Iris pigment epithelial cell (primary cell): Measurements from ENCODE around the gene ATRIP.

Experiments used
- DNase-seq: peaks from one replicate; pipeline ENCODE4 v3.0.0-alpha.2; 2011; ENCODE audit warnings: low read depth

ATRIP gene

DNA sequence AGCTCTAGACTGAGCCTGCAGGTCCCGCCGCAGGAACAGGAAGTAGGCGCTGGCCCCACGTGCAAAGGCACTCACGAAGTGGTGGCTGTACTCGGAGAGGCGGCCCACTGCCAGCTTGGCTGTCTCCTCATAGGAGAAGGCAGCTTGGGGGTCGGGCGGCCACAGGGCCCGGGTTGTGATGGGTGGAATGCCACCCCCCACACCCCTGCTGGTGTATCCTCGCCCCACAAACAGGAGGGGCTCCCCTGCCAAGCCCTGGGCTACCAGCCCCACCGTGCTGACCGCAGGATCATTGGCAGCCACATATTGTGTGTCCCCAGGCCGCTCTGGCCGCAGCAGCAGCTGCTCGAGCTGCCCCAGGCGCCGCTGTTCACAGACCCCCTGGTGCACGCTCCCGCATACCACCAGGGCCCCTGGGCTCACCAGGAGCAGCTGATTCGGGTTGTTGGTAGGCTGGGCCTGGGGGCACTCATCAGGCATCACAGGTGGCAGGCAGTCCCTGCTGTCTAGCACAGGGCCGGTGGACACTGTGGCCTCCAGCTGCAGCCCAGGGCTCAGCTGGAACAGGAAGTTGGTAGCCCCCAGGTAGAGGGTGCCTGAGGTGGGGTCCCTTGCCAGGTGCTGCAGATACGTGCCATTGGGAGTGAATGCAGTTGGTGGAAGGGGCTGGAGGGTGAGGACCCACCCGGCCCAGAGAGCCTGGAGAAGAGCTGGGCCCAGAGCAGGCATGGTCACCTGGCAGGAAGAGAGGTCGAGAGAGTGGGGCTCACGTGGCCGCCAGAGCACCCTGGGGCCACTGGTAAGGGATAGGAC is 22.4 kb upstream of the ATRIP start:
- no peak for DNase-seq

DNA sequence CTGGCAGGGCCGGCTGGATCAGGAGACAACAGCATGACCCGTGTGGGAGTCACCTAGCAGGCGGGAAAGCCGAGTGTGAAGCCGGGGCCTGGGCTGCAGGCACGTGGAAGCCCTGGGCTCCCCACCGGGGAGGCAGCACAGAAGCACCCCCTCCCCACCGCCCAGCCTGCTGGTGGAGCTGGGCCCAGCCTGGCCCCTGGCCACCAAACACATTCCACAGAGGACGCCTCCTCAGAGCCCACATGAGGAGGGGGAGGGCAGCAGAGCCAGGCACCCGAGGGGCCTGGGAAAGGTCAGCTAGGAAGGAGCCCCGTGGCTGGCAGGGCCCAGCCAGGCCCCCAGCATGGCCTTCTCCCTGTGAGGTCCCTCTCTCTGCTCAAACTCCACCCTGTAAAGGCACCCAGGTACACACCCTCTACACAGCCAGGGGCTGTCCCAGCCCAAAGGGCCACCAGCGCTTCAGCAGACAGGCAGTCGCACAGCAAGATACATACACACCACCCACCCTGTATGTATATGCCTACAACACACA is 21.2 kb upstream of the ATRIP start:
- no peak for DNase-seq

DNA sequence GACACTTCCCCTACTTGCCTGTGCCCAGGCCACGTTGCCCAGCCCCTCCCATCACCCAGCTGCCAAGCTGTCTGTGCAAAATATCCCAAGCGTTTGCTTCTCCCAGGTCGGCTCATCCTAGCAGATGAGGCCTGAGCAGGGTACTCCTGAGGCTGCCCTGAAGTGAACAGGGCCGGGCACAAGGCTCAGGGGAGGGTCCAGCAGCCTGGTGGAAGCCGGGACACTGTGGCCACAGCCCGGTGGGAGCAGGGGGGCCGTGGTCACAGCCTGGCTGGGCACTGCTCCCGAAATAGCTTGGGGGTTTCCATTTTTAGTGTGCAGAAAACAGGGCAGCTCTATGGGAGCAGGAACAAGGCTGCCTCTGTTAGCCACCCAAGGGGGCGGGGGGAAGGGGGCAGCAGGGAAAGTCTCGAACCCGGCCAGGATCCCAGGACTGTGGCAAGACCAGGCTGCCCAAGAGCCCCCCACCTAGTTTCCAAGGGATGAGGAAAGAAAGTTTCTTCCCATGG is 20.1 kb upstream of the ATRIP start:
- DNase-seq: no peak

DNA sequence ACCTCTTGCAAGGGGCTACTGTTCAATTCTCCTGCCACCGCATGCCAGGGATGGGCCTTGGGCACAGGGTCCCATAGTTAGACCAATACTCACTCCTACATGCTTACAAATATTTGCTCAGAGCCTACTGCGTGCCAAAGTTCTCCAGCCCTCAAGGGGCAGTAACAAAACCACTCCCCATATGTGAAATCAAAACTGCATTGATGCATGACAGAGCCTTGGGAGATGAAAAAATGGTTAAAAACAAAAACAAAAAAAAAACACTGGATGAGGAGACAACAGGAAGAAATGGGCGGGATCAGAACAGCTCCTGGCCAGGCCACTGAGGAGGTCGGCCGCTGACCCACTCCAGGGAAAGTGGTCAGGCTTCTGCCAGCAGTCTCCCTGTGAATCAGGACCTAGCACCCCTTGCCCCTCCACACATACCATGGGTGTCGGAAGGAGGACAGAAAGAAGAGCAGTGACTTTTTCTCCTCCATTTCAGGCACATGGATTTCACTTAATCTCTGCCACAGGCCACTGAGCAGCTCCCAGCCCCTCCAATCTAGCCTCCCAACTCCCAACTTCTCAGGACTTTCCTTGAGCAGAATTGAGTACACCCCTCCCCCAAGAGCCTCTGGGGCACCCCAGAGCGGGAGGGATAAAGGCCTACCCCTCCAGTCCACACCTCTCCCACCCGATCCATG is 19.4 kb upstream of the ATRIP start:
- no peak for DNase-seq

DNA sequence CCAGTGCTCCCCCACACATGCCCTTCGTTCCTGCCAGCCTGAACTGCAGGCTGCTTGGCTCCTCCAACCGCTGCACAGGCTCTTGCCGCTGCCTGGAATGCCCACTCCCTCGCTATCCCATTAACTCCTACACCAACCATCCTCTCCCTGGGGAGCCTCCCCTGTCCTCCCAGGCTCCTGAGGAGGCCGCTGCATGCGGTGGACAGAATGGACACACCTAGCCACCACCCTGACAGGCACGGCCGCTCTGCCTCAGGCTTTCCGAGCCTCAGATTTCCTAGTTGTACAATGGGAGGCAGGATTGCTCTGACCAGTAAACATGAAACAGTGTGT is 18.9 kb upstream of the ATRIP start:
- no peak for DNase-seq

DNA sequence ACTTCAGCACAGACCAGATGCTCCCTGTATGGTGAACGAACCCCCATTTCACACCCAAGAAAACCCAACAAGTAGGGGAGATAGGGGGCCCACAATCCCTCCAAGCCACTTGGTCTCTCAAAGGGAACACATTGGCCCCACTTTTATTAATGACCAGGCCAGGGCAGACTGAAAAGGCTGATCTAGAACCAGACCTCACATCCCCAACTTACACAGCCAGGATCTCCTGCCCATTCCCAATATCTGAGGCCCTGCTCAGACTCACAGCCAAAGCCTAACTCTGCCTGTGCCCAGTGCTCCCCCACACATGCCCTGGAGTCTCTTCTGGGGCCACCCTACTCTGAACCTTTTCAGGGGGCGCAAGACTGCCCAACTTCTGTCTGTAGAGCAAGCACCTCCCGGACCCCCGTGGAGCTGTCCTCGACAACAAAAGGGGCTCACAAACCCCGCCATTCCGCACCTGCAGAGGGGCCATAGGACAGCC is 18.4 kb upstream of the ATRIP start:
- DNase-seq: no peak

DNA sequence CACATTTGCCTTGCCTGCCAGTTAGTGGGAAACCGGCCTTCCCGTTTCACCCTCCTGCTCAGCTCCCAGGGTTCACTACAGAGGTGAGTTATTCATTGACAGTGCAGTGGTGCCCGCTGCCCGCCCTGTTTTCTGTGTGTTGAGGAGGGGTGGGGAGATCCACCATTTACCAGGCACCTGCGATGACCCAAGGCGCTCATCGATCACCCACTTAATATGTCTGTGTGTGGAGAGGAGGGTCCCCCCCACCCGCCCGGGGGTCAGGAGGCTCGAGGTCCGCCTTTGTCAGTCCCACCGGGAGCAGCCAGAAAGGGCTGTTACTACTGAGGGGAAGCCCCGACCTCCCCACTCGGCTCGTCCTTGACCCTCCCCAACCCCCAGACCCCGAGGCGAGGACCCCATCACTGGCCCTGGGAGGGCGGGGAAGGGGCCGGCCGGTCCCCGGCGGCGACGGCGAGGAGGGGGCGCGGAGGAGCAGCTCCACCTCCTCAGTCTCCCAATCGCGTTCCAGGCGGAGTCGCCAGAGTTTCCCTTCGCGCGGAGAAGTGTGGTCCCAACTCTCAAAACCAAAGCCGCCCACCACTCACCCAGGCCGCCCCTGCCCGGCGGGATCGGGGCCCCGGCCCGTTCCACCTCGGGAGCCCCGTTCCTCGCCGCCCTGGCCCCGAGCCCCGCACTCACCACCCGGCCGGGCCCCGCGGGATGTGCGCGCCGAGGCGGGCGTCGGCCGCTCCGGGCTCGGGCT is 17.8 kb upstream of the ATRIP start:
- peak; percentile 26 for DNase-seq

DNA sequence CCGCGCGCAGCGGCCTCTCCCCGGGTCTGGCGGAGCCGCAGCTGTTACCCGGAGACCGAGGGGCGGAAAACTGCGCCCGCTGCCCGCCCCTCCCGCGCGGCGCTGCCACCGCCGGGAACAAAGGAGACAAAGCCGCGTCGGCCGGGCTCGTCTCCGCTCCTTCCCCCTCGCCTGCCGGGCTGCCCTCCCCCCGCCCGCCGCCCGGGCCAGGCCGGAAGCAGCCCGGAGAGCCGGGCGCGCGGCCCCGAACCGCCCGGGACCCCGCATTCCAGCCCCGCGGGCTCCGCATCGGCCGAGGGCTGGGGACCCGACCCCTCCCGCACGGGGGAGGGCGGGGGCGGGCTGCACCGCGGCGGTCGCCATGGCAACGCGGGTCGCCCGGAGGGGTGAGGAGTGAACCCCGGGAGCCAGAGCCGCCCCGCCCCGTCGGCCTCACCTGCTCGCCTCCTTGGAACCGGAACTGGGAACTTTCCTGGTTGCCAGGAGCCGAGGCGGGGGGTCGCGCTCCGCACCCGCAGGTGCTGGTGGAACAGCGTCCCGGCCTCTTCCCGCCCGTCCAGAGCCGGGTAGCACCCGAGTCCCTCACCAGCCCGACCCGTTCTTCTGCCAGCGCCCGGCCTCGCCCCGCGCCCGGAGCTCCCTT is 17.1 kb upstream of the ATRIP start:
- peak; percentile 42 for DNase-seq

DNA sequence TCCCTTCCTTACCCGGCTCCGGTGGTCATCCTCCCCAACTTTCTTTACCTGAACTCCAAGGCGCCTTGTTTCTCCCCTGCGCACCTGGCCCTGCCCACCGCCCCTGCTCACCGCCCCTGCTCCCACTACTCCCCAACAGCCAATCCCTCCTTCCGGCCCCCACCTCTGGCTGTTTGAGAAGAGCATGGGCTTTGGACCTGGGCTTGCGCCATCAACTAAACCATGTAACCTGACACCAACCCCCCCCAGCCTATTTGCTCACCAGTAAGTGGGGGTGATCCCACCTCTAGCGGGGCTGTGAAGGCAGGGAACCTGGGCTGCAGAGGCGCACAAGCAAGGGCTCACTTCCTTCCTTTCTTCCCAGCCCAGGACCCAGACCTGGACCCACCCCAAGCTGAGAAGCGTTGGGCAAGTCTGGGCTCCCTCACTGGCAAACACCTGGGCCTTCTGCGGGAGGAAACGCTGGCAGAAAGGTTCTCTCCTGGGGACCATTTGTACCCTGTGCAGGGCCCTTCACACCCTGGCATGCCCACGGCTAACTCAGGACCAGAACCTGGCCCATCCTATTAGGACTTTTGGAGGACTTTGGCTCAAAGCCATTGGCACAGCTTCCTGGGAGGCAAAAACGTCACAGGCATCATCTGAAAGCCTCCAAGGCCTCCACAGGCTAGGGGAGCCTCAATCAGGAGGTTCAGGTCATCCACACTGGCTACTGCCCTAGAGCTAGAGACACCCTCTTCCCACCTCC is 16.4 kb upstream of the ATRIP start, which contains the start of gene PLXNB1:
Gene PLXNB1, minus strand, starts transcription at position 127 of the 748 bp plus-strand sequence. CDS start 5,475 bp downstream, outside the sequence.
- peak; percentile 84 for DNase-seq

DNA sequence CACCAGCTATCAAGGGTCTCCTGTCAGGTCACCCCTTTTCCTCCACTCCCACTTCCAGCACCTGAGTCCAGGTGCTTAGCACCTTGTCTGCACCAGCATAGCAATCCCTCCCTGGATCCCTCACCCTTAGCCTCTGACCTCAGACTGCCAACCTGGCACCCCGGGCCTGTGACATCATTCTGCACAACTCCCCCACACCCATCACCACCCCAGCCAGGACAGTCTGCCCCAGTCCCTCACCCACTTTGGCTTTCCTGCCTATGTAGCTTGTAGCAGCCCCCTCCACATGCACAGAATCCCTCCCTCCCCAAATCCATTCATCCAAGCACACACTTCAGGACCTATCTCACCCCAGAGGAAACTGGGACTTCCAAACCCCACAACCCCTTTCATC is 15.8 kb upstream of the ATRIP start:
- DNase-seq: no peak

DNA sequence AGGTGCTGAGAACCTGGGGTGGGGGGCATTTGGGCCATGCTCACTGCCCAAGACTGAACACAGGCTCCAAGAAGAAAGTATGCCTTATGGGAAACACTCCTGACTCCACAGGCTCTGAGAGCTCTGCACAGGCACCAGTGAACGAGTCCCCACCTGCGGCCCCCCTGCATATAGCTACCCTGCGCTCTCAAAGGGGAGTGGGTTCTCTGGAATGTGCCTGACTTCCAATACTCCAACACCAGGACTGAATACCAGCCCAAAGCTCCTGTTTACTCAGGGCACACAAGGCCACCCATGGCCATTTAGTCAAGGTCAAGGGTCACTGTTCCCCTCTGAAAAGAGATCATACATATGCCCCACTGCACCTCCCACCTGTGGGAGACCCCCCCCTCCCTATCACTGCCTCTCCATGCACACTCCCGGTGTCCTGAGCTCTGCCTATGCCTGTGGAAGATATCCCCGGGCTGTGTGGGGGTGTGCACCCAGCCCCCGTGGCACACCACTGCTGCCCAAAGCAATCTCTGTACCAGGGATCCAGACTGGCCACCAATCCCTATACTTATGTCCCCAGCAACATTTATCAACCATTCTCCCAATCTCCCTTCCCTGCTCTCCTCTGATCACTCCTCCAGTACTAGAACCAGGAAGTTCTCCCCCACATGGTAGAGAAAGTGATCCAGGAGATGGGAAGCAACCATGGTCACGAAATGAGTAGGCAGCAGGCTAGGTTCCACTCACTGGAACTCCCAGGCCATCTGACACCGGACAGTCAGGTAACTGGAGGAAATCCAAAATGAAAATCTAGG is 15.1 kb upstream of the ATRIP start:
- DNase-seq: no peak

DNA sequence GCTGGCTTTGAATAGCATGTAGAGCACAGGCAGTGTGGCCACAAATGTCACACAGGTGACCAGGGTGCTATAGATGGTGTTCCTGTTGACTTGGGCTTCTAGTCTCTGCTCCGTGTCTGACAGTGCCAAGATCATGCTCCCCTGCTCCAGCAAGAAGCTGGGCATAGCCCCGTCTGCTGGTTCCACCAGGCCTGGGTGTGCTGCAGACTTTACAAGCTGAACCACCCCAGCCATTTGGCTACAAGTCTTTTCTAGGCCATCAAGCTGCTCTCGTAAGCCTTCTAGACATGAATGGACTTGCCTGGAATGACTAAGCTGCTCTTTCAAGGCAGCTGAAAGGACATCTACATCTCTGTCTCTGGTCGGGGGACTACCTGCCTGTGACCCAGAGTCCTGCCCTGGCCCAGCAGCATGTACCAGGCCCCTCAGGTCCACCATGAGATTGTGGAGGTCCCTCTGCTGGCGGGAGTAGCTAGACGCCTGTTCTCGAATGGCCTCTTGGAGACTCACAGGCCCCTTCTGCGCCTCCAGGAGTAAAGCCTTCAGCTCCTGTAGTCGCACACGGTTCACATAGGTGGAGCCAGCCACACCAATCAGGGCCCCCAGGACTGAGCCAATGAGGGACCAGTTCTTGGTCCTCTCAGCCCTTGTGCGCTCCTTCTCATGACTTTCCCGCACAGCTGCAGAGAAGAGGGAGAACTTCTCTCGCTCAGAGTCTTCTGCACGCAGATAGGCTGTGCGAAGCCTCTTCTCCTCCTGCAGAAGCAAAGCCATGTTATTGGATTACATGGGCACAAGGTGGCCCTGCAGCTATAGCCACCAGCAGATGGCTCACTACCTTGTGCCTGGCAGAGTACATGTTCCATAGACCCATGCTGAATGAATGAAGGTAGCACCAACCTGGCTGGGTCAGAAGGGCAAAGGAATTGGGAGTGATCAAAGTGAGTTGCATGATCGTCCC is 13.8 kb upstream of the ATRIP start:
- DNase-seq: peak; percentile 47

DNA sequence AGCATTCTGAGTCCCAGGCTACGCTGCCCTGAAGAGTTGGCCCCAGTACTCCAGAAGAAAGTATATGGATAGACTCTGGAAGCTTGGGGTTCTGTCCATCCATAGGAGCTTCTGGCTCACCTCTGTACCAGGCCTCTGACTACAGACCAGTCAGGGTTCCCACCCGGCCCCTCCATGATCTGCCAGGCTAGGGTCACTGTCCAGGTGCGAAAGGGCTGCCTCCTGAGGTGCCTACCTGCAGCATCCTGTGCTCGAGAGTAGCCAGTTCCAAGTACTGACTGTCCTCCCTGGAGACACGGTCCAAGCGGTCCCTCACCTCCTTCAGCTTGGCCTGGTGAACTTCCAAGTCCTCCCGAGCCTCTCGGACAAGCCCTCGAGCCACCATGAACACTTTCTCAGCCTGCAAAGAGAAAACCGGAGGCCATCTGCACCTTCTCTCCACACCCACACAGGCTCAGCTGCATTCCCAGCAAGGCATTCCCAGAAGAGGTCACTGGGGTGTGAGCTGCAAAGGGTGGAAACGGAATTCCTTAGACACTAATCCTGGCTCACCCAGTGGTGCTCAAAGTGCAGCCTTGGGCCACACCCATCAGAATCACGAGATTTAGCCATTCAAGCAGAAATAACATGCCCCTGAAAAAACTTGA is 12.9 kb upstream of the ATRIP start:
- peak; percentile 39 for DNase-seq

DNA sequence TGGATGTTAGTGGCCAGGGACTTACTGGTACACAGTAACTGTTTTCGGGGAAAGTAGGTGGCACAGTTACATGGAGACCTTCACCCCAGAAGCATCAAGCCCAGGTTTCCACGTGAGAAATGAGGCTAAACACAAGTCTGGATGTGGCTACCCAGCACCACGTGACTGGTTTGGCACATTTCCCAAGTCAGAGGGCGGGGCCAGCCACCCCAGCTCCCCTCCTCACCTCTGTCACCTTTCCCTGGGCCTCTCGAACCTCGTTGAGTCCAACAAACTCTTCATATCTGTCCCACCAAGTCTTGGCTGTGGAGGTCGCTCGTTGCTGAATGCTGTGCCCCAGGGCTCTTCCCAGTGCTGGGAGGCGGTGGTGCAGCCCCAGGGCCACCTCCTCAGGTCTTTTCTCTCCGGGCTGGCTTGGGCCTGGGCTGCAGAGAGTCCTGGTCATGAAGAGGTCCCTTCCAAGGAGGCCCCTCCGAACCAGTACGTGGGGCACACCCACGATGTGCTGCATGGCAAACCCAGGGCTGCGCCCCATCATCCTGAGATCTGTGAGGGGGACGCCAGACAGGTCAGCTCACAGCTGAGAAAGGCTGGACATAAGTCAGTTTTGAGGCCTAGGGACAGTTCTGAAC is 11.8 kb upstream of the ATRIP start:
- DNase-seq: no peak

DNA sequence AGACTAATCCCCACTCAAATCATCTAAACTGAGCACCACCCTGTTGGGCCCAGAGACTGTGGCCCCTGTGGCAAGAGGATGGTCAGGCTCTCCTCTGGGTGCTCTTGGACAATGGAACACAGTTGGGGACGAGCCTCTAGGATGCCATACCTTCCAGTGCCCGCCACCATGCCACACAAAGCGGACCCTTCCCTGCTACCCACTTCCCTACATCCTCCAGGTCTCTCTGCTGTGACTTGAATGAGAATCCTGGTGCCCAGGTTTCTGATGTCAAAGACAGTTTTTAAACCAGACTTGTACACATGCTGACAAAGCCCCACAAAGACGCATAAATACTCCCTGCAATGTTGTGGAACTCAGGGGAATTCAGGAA is 11.3 kb upstream of the ATRIP start:
- no peak for DNase-seq

DNA sequence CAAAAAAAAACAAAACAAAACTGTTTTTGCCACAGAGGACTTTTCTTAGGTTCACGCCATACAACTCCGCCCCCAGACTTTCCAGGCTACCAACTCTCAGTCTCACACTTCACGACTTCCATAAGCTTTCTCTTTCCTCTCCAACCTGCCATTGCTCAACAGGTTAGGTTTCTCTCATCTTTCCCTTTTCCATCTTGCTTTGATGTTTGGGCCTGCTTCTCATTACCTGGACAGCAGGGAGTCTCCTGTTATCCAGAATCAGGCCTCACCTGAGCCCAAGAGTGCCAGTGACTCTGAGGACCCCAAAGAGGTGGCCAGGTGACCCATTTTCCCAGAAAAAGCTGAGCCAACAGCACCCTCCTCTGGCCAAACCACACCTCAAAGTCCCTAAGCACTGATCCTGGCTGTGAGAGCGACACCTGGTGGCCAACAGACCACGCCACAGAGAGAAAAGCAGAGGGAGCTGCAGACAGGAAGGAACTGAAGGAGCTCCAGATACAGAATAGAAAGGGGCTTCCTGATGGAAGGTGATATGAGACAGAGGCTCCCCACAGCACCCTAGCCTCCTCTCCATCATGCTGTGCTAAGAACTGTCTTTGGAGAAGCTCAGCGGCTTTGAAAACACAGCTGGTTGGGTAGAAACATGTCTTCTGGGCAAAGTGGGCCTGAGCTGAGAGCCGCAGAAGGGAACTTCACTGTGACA is 10.6 kb upstream of the ATRIP start:
- peak; percentile 78 for DNase-seq

DNA sequence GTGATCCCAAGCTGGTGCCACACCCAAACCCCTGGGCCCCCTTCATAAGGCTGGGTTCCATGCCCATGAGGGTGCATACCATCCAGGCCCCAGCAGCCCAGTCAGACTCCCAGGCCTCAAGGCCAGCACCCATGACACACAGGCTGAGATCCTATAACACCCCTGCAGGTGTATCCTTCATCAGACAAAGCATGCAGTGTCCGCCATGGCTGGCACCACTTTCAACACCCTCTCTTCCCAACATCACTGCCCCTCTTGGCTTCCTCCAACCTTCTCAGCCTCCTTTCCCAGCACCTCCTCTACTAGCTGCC is 10.1 kb upstream of the ATRIP start:
- DNase-seq: no peak

DNA sequence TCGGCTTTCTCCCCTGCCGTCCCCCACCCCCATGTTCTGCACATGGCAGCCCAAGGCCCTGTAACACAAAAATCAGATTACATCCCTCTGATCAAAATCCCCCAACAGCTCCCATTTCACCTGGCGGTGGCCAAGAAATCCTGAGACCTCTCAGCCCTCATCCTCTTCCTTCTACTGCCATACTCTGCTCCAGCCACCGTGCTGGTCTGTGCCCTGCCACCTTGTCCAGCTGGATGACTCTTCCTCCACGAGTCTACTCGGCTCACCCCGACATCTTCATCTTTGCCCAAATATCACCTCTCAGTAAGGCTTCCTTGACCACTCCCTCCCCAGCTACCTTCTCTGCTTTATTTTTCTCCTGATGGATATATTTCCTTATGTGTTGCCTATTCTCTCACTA is 9.7 kb upstream of the ATRIP start:
- DNase-seq: no peak
